Endothelial cell of umbilical vein (primary cell): ENCODE results near the gene ACOT13.
"Not testable (repeated sequence)": the region's sequence is repeated elsewhere in the genome, so short reads cannot be mapped to it uniquely, and the experiment has no call there.

ENCODE experiments used
- POLR2AphosphoS5 ChIP-seq: IDR thresholded peaks from 2 replicates; pipeline ENCODE4 v1.6.1; 2012; ENCODE audit warnings: low read depth, mild to moderate bottlenecking, control low read depth, low read length, moderate library complexity; ENCODE audit not compliant: insufficient read depth
- TF ChIP-seq, protein P1 (sequence below), 2 donors: IDR thresholded peaks; 1 replicate in 1 of 2; 2 replicates in 1 of 2; pipeline ENCODE4 v1.5.1; 2011; ENCODE audit warnings: low read length in 2 of 2, mild to moderate bottlenecking in 2 of 2, moderate library complexity in 2 of 2, control low read depth in 1 of 2, inconsistent platforms in 1 of 2, low read depth in 1 of 2; ENCODE audit not compliant: insufficient read depth in 1 of 2; ENCODE audit errors: extremely low read depth in 1 of 2

DNA sequence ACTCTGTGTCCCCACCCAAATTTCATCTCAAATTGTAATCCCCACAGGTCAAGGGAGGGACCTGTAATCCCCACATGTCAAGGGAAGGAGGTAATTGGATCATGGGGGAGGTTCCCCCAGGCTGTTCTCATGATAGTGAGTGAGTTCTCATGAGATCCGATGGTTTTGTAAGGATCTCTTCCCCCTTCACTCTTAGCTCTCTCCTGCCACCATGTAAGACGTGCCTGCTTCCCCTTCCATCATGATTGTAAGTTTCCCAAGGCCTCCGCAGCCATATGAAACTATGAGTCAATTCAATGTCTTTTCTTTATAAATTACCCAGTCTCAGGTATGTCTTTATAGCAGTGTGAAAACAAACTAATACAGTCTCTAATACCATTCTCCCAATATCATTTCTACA, 84.0 kb downstream of the ACOT13 start:
- TF ChIP-seq, protein P1, sequence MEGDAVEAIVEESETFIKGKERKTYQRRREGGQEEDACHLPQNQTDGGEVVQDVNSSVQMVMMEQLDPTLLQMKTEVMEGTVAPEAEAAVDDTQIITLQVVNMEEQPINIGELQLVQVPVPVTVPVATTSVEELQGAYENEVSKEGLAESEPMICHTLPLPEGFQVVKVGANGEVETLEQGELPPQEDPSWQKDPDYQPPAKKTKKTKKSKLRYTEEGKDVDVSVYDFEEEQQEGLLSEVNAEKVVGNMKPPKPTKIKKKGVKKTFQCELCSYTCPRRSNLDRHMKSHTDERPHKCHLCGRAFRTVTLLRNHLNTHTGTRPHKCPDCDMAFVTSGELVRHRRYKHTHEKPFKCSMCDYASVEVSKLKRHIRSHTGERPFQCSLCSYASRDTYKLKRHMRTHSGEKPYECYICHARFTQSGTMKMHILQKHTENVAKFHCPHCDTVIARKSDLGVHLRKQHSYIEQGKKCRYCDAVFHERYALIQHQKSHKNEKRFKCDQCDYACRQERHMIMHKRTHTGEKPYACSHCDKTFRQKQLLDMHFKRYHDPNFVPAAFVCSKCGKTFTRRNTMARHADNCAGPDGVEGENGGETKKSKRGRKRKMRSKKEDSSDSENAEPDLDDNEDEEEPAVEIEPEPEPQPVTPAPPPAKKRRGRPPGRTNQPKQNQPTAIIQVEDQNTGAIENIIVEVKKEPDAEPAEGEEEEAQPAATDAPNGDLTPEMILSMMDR (IDR thresholded peaks at IDR 0.05; ENCODE audit: extremely low read depth in 1 of 2, insufficient read depth in 1 of 2, low read depth in 1 of 2, low read length in 2 of 2), result not testable (repeated sequence)
- not testable (repeated sequence) for TF ChIP-seq POLR2AphosphoS5
